Pulmonary artery endothelial cell (primary cell): ENCODE results near the gene CCDC34. TPM values are rescaled to one million over a fixed set of nuclear protein-coding genes. Genes with fewer than 3 reads are reported as not detected.

Experiments
- DNase-seq: peaks from one replicate; pipeline ENCODE4 v3.0.0-alpha.2; 2011; ENCODE audit warnings: low read depth, low spot score
- total RNA-seq: library from RNA; depleted of rRNA; stranded (reverse); fragments of >200 nt; gene quantifications from 2 replicates; pipeline ENCODE4 v1.2.3, GENCODE V29; 2014

The CCDC34 gene
- 4.6 and 6.9 TPM in 2 replicates for total RNA-seq

- DNase-seq: peak; percentile 74
Observed at GRCh38 chr11:27362749-27363575, at the start of gene CCDC34. CCDC34 (minus strand) TSS chr11:27363215; CDS start chr11:27363194, 21 bp downstream.

GRCh38 chr11:27412192-27412691, 49.2 kb upstream of the CCDC34 start:
- no peak for DNase-seq

- no peak for DNase-seq
Observed at GRCh38 chr11:27411328-27411727, 48.3 kb upstream of the CCDC34 start.

GRCh38 chr11:27410272-27410671, 47.3 kb upstream of the CCDC34 start:
- no peak for DNase-seq

GRCh38 chr11:27409742-27410141, 46.7 kb upstream of the CCDC34 start:
- DNase-seq: no peak

- no peak for DNase-seq
Observed at GRCh38 chr11:27409049-27409448, 46.0 kb upstream of the CCDC34 start.

- no peak for DNase-seq
Observed at GRCh38 chr11:27408246-27408800, 45.3 kb upstream of the CCDC34 start.

GRCh38 chr11:27406498-27407354, 43.7 kb upstream of the CCDC34 start:
- DNase-seq: no peak

GRCh38 chr11:27405134-27405533, 42.1 kb upstream of the CCDC34 start:
- no peak for DNase-seq

GRCh38 chr11:27404427-27404826, 41.4 kb upstream of the CCDC34 start:
- DNase-seq: no peak

GRCh38 chr11:27403195-27403594, 40.2 kb upstream of the CCDC34 start:
- no peak for DNase-seq

GRCh38 chr11:27402450-27402849, 39.4 kb upstream of the CCDC34 start:
- no peak for DNase-seq

GRCh38 chr11:27401833-27402316, 38.9 kb upstream of the CCDC34 start:
- no peak for DNase-seq

GRCh38 chr11:27401280-27401832, 38.3 kb upstream of the CCDC34 start:
- no peak for DNase-seq

- no peak for DNase-seq
Observed at GRCh38 chr11:27398400-27398770, 35.4 kb upstream of the CCDC34 start.

GRCh38 chr11:27397624-27398399, 34.8 kb upstream of the CCDC34 start:
- no peak for DNase-seq

GRCh38 chr11:27396259-27396839, 33.3 kb upstream of the CCDC34 start:
- DNase-seq: no peak

GRCh38 chr11:27395556-27396258, 32.7 kb upstream of the CCDC34 start:
- DNase-seq: no peak

GRCh38 chr11:27394781-27395228, 31.8 kb upstream of the CCDC34 start:
- DNase-seq: no peak
